Ectodermal cell (in vitro differentiated cells): ENCODE results near the gene PPM1L.

Experiments
- H3K27ac ChIP-seq: 2 replicates; pipeline ENCODE4 v1.7.0; 2013; ENCODE audit warnings: mild to moderate bottlenecking, low read depth, low read length; ENCODE audit not compliant: insufficient read depth, poor library complexity, severe bottlenecking
- H3K27me3 ChIP-seq: 2 replicates; pipeline ENCODE4 v1.7.0; 2013; ENCODE audit warnings: mild to moderate bottlenecking, low read length; ENCODE audit not compliant: insufficient read depth, control insufficient read depth, poor library complexity, severe bottlenecking
- H3K36me3 ChIP-seq: one replicate; pipeline ENCODE4 v1.7.0; 2013; ENCODE audit warnings: low read length; ENCODE audit not compliant: control insufficient read depth, insufficient read depth
- H3K4me1 ChIP-seq: one replicate; pipeline ENCODE4 v1.7.0; 2013; ENCODE audit warnings: low read length; ENCODE audit not compliant: control insufficient read depth, insufficient read depth
- H3K4me3 ChIP-seq: 2 replicates; pipeline ENCODE4 v1.7.0; 2013; ENCODE audit warnings: low read depth, low read length, control low read depth; ENCODE audit not compliant: insufficient read depth
- H3K9me3 ChIP-seq: 2 replicates; pipeline ENCODE4 v1.7.0; 2013; ENCODE audit warnings: mild to moderate bottlenecking, low read length, moderate library complexity; ENCODE audit not compliant: control insufficient read depth
- WGBS, 2 experiments: methylation state at CpG; one replicate each; pipeline ENCODE4 v1.1.7; 2013; ENCODE audit warnings: missing lambda C conversion rate in 2 of 2; 5-methylcytosine and 5-hydroxymethylcytosine counted together

The PPM1L gene

GRCh38 chr3:160837394-160837980 is 81.5 kb downstream of the PPM1L start:
- Histone ChIP-seq H3K4me3 (no peak overlapping the region), H3K27me3 (no peaks in the 10 kb centered on the region), H3K9me3 (no peaks in the 10 kb centered on the region), H3K27ac (no peak overlapping the region), H3K4me1 (no peaks in the 10 kb centered on the region), H3K36me3 (no peaks in the 10 kb centered on the region)
- WGBS, 2 experiments: 87 to 88% methylated on average over 3 of the region's 3 CpGs

- H3K9me3 ChIP-seq: no peaks in the 10 kb centered on the region
- H3K4me1 ChIP-seq: no peaks in the 10 kb centered on the region
- WGBS, 2 experiments: 89 to 91% methylated on average over 2 of the region's 2 CpGs
- H3K36me3 ChIP-seq: no peaks in the 10 kb centered on the region
- no peak overlapping the region for H3K27ac ChIP-seq
- no peak overlapping the region for H3K4me3 ChIP-seq
- H3K27me3 ChIP-seq: no peaks in the 10 kb centered on the region
Measured at GRCh38 chr3:160840590-160840989, 84.6 kb downstream of the PPM1L start.

GRCh38 chr3:160841455-160841854 is 85.4 kb downstream of the PPM1L start:
- 92 to 100% methylated on average over 1 of the region's 1 CpG for WGBS, 2 experiments

DNA sequence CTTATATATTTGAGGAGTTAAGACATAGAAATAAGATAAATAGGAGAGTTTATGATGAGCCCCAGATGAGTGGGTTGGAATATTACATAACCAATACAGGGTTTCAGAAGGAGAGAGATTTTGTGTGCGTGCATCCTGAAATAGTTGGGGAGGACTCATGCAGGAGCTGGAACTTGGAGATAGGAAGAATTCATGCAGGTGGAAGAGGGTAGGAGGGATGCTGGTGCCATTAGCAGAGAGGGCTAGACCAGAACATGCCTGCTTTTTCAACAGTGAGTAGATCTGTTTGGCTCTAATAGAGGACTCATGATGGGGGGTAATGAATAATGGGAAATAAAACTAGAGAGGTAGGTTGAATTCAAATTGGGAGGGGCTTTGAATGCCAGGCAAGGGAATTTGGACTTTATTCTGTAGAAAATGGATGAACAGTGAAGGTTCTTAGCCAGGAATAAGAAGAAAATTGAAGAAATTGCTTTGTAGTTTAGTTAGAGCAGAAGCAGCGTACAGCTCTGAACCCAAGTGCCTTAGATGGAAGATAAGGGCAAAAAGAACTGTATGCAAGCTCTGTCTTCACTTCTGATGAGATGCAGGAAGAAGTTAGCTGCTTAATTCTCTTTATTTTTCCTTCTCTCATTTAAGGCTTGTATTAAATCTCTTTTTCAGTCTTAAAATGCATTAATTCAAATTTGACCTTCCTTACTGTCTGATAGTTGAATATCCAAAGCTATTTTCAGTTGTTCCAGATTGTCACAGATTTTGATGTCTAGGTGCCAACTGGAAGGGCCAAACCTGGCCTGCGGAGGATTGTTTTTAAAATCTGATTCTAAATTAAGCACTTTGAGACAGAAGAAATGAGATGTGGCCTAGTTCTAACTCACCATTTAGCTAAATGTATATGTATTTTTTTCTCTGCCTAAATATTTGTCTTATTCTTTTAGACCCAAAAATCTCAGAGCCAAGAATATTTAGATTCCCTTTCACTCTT is 86.3 kb downstream of the PPM1L start:
- WGBS, 2 experiments: 95 to 96% methylated on average over 3 of the region's 3 CpGs
- Histone ChIP-seq H3K9me3 (no peaks in the 10 kb centered on the region), H3K27me3 (no peaks in the 10 kb centered on the region), H3K4me1 (no peaks in the 10 kb centered on the region), H3K27ac (no peak overlapping the region), H3K4me3 (no peak overlapping the region), H3K36me3 (no peaks in the 10 kb centered on the region)

More at GRCh38 chr3:160841455-160841854, 85.4 kb downstream of the PPM1L start:
- Histone ChIP-seq H3K4me3 (no peak overlapping the region), H3K36me3 (no peaks in the 10 kb centered on the region), H3K27ac (no peak overlapping the region), H3K9me3 (no peaks in the 10 kb centered on the region), H3K4me1 (no peaks in the 10 kb centered on the region), H3K27me3 (no peaks in the 10 kb centered on the region)

GRCh38 chr3:160851629-160852210 is 95.7 kb downstream of the PPM1L start:
- no peaks in the 10 kb centered on the region for H3K9me3 ChIP-seq
- no peak overlapping the region for H3K27ac ChIP-seq
- no peaks in the 10 kb centered on the region for H3K27me3 ChIP-seq
- no peak overlapping the region for H3K4me3 ChIP-seq
- no peaks in the 10 kb centered on the region for H3K4me1 ChIP-seq
- no peaks in the 10 kb centered on the region for H3K36me3 ChIP-seq
- WGBS, 2 experiments: 79 to 87% methylated on average over 8 of the region's 8 CpGs

- no peak overlapping the region for H3K27ac ChIP-seq
- H3K9me3 ChIP-seq: no peaks in the 10 kb centered on the region
- H3K4me3 ChIP-seq: no peak overlapping the region
- H3K27me3 ChIP-seq: no peaks in the 10 kb centered on the region
- WGBS, 2 experiments: 95 to 96% methylated on average over 2 of the region's 2 CpGs
- H3K36me3 ChIP-seq: no peaks in the 10 kb centered on the region
- no peaks in the 10 kb centered on the region for H3K4me1 ChIP-seq
Measured at GRCh38 chr3:160852856-160853255, 96.8 kb downstream of the PPM1L start.

DNA sequence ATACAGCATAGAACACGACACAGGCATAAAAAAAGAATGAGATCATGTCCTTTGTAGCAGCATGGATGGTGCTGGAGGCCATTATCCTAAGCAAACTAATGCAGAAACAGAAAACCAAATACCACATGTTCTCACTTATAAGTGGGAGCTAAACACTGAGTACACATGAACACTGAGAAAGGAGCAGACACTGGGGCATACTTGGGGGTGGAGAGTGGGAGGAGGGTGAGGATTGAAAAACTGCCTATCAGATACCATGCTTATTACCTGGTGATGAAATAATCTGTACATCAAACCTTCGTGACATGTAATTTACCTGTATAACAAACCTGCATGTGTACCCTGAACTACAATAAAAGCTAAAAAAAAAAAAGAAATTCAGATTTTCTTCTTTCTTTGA is 100.4 kb downstream of the PPM1L start:
- H3K27me3 ChIP-seq: no peaks in the 10 kb centered on the region
- no peaks in the 10 kb centered on the region for H3K36me3 ChIP-seq
- no peaks in the 10 kb centered on the region for H3K4me1 ChIP-seq
- H3K27ac ChIP-seq: no peak overlapping the region
- no peak overlapping the region for H3K4me3 ChIP-seq
- WGBS, 2 experiments: 86 to 95% methylated on average over 2 of the region's 2 CpGs
- H3K9me3 ChIP-seq: no peaks in the 10 kb centered on the region

DNA sequence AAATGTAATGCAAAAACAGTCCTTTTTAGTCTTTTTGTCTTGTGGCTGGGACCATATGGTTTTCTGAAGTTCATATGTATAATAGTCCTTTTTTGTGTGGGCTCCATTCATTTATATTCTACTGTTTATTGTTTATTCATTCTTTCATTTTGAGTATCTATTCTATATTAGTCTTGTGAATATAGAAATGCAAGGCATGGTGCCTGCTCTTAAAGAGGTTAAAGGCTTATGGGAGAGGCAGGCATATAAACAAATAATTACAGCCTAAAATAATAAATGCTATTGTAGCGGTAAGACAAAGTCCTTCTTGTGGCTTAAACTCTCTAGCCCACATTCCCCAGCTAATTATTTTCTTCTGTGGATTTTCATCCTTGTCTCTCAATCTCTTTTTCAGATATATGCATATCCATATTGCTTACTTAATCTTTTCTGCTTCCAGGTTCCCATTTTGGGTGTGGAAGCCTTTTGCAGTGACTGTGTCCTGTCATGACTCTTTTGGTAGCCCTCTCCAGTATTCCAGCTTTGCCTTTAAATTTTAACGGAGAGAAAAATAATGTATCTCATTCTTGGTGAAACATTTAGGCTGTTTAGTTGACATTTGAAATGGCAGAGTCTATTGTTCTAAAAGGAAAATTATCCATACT is 101.6 kb downstream of the PPM1L start:
- Histone ChIP-seq H3K4me1 (no peaks in the 10 kb centered on the region), H3K27ac (no peak overlapping the region), H3K36me3 (no peaks in the 10 kb centered on the region), H3K4me3 (no peak overlapping the region), H3K27me3 (no peaks in the 10 kb centered on the region), H3K9me3 (no peaks in the 10 kb centered on the region)
- WGBS, 2 experiments: 98 to 100% methylated on average over 2 of the region's 2 CpGs

GRCh38 chr3:160860346-160860745 is 104.3 kb downstream of the PPM1L start:
- no peaks in the 10 kb centered on the region for H3K4me1 ChIP-seq
- H3K4me3 ChIP-seq: no peak overlapping the region
- H3K9me3 ChIP-seq: no peaks in the 10 kb centered on the region
- WGBS, 2 experiments: 83 to 89% methylated on average over 1 of the region's 1 CpG
- no peaks in the 10 kb centered on the region for H3K36me3 ChIP-seq
- no peaks in the 10 kb centered on the region for H3K27me3 ChIP-seq
- no peak overlapping the region for H3K27ac ChIP-seq

DNA sequence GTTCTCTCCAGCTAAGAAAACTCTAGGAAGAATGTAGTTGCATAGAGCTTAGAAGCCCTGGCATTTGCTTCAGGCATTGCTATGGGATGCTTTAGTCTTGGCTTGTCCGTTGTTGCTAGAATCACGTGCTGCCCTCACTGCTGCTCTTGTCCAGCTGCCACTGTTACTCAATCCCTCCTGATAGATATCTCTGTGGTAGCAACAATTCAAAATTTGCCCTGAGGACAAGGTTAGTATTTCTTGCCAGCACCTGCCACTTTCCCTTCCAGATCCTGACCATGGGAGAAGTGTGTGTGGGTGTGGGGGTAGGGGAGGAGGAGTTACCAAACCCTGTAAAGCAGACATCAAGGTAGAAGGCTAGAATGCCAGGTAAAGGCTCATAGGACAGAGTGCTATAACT is 113.8 kb downstream of the PPM1L start:
- Histone ChIP-seq H3K36me3 (no peaks in the 10 kb centered on the region), H3K4me3 (no peak overlapping the region), H3K27me3 (no peaks in the 10 kb centered on the region), H3K4me1 (no peaks in the 10 kb centered on the region), H3K9me3 (no peaks in the 10 kb centered on the region), H3K27ac (no peak overlapping the region)
- 80 to 91% methylated on average over 2 of the region's 2 CpGs for WGBS, 2 experiments
